Tibial artery (tissue), 4 donors: ENCODE data around the gene RPAP2.
"Not testable (repeated sequence)": the region's sequence is repeated elsewhere in the genome, so short reads cannot be mapped to it uniquely, and the experiment has no call there.

Experiments
- DNase-seq, 2 donors: peaks; one replicate each; pipeline ENCODE4 v3.0.0-alpha.2; 2019
- H3K27ac ChIP-seq, 2 donors: fragments of 200-600 bp; sonication (generic) in 1 of 2; 1 replicate in 1 of 2; 2 replicates in 1 of 2; pipeline ENCODE4 v1.5.1; 2018 to 2019; ENCODE audit warnings: mild to moderate bottlenecking in 1 of 2
- H3K27me3 ChIP-seq, 2 donors: fragments of 200-600 bp; sonication (generic) in 1 of 2; one replicate each; pipeline versions ENCODE4 v1.5.1 to v1.6.0; 2016 to 2019
- H3K36me3 ChIP-seq, 3 donors: fragments of 200-600 bp; sonication (generic) in 2 of 3; one replicate each; pipeline ENCODE4 v1.5.1; 2016 to 2019; ENCODE audit warnings: mild to moderate bottlenecking in 2 of 3
- H3K4me1 ChIP-seq, 4 donors: fragments of 200-600 bp; sonication (generic) in 2 of 4; 1 replicate in 3 of 4; 2 replicates in 1 of 4; pipeline ENCODE4 v1.5.1; 2016 to 2019
- H3K4me3 ChIP-seq, 2 donors: fragments of 200-600 bp; sonication (generic) in 1 of 2; 1 replicate in 1 of 2; 2 replicates in 1 of 2; pipeline ENCODE4 v1.5.1; 2018 to 2019; ENCODE audit warnings: mild to moderate bottlenecking in 2 of 2
- H3K9me3 ChIP-seq, 3 donors: fragments of 200-600 bp; sonication (generic) in 1 of 3; one replicate each; pipeline ENCODE4 v1.5.1; 2016 to 2019
- intact Hi-C: fragments of 100-400 bp; cut with DNase I; formaldehyde crosslinking; loops from one replicate; pipeline ENCODE4 v1.15.0; 2023; ENCODE audit warnings: low total_unique reads
- TF ChIP-seq, protein P1 (sequence below), 2 experiments: fragments of 200-600 bp in 1 of 2; fragments of 450-650 bp in 1 of 2; IDR thresholded peaks; one replicate each; pipeline ENCODE4 v1.5.1; 2017 to 2019; ENCODE audit warnings: antibody characterized with exemption in 2 of 2, mild to moderate bottlenecking in 1 of 2, moderate library complexity in 1 of 2

Gene RPAP2

DNA sequence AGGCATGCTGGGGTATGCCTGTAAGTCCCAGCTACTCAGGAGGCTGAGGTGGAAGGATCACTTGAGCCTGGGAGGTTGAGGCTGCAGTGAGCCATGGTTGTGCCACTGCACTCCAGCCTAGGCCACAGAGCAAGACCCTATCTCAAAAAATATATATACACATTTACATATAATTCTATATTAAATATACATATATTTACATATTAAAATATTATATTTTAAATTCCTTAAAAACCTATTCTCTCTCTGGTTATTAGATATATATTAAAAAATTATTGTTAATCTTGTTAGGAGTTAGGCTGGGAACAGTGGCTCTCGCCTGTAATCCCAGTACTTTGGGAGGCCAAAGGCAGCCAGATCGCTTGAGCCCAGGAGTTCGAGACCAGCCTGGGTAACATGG lies 22.8 kb upstream of the RPAP2 start:
- Histone ChIP-seq H3K36me3 (peaks cover 14 to 65% (median 26%) of the 10 kb centered on the region in 3 donors), H3K9me3 (no peaks in the 10 kb centered on the region), H3K27ac (no peak overlapping the region), H3K4me3 (no peak overlapping the region), H3K27me3 (no peaks in the 10 kb centered on the region), H3K4me1 (no peaks in the 10 kb centered on the region)
- no peak for DNase-seq
- TF ChIP-seq, protein P1, sequence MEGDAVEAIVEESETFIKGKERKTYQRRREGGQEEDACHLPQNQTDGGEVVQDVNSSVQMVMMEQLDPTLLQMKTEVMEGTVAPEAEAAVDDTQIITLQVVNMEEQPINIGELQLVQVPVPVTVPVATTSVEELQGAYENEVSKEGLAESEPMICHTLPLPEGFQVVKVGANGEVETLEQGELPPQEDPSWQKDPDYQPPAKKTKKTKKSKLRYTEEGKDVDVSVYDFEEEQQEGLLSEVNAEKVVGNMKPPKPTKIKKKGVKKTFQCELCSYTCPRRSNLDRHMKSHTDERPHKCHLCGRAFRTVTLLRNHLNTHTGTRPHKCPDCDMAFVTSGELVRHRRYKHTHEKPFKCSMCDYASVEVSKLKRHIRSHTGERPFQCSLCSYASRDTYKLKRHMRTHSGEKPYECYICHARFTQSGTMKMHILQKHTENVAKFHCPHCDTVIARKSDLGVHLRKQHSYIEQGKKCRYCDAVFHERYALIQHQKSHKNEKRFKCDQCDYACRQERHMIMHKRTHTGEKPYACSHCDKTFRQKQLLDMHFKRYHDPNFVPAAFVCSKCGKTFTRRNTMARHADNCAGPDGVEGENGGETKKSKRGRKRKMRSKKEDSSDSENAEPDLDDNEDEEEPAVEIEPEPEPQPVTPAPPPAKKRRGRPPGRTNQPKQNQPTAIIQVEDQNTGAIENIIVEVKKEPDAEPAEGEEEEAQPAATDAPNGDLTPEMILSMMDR (IDR thresholded peaks at IDR 0.05) = no peak
- intact Hi-C loops = no loop called here

DNA sequence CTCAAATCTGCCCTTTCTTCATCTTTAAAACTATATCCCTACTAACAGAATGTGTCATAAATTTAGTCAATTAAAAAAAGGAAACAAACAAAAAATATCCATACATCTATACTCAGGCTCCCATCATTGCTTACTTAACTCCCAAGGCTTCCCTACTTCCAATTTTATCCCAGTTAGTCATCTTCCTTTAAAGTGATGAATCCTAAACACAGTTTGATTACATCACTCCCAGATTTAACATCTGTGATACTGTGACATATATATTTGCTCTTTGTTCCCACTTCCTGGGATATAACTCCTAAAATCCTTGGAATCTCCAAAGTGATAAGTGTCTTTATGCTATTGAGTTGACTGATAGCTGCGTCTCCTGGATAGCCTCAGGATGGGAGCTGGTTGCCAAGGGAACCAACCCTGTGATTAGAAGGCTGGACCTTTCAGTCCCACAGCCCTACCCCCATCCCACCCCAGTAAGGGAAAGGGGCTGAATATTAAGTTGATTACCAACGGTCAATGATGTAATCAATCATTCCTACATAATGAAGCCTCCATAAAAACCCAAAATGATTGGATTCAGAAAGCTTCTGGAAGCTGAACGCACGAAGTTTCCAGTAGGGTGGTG lies 21.6 kb upstream of the RPAP2 start:
- H3K27me3 ChIP-seq = no peaks in the 10 kb centered on the region
- peaks cover 14 to 69% (median 22%) of the 10 kb centered on the region in 3 donors for H3K36me3 ChIP-seq
- intact Hi-C loops = no loop called here

DNA sequence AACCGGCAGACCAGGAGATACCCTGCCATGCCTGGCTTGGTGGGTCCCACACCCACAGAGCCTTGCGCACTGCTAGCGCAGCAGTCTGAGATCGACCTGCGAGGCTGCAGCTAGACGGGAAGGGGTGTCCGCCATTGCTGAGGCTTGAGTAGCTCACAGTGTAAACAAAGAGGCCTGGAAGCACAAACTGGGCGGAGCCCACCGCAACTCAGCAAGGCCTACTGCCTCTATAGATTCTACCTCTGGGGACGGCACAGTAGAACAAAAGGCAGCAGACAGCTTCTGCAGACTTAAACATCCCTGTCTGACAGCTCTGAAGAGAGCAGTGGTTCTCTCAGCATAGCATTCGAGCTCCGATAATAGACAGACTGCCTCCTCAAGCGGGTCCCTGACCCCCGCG lies 19.1 kb upstream of the RPAP2 start:
- H3K4me1 ChIP-seq, H3K4me3 ChIP-seq, DNase-seq, intact Hi-C loops, H3K9me3 ChIP-seq, H3K27me3 ChIP-seq, H3K27ac ChIP-seq: not testable (repeated sequence)
- peaks cover 14 to 65% (median 17%) of the 10 kb centered on the region in 3 donors for H3K36me3 ChIP-seq

More for the DNA sequence above, 21.6 kb upstream of the RPAP2 start:
- no peaks in the 10 kb centered on the region for H3K9me3 ChIP-seq
- DNase-seq = no peak
- no peak overlapping the region for H3K27ac ChIP-seq
- H3K4me3 ChIP-seq = no peak overlapping the region
- no peaks in the 10 kb centered on the region for H3K4me1 ChIP-seq
- TF ChIP-seq, protein P1 (IDR thresholded peaks at IDR 0.05) = no peak

DNA sequence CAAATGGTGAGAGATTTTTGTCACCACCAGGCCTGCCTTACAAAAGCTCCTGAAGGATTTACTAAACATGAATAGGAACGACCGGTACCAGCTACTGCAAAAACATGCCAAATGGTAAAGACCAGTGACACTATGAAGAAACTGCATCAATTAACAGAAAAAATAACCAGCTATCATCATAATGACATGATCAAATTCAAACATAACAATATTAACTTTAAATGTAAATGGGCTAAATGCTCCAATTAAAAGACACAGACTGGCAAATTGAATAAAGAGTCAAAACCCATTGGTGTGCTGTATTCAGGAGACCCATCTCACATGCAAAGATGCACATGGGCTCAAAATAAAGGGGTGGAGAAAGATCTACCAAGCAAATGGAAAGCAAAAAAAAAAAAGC lies 17.4 kb upstream of the RPAP2 start:
- H3K9me3 ChIP-seq, H3K27me3 ChIP-seq, H3K4me1 ChIP-seq, H3K4me3 ChIP-seq, H3K27ac ChIP-seq, DNase-seq, intact Hi-C loops: not testable (repeated sequence)
- H3K36me3 ChIP-seq = peaks cover 15 to 56% (median 19%) of the 10 kb centered on the region in 3 donors

DNA sequence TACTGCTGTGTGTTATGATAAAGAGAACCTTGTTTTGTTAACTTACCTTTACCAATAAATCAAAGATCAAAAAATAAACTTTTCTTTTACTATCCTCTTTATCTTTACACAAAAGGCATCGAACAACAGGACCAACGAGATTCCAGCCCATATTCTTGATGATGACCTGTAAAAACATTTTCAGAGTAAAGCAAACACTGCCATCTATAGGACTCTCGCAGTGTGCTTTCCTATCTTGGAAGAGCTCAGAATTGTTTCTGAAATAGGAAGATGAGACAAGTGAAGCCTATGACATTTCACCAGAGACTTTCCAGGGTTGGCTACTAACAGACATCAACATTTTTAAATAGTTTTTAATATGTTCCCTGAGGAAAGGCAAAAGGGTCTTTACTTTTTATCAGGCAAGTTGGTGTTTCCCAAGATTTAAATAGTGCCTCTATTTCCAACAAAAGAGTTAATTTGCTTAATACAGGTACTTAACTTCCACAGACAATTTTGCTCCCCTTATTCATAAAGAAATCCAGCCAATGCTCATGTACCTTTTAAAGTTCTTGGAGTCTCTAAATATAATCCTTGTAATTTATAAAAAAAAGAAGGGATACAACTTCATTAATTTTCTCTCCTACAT lies 7.4 kb upstream of the RPAP2 start:
- Histone ChIP-seq H3K4me1 (no peaks in the 10 kb centered on the region), H3K27ac (no peak overlapping the region), H3K27me3 (no peaks in the 10 kb centered on the region), H3K36me3 (peaks cover 20 to 57% (median 23%) of the 10 kb centered on the region in 3 donors), H3K4me3 (no peak overlapping the region), H3K9me3 (no peaks in the 10 kb centered on the region)
- DNase-seq = no peak
- TF ChIP-seq, protein P1 (IDR thresholded peaks at IDR 0.05) = peak in 1 of 2 experiments; percentile 39
- intact Hi-C loops = no loop called here

DNA sequence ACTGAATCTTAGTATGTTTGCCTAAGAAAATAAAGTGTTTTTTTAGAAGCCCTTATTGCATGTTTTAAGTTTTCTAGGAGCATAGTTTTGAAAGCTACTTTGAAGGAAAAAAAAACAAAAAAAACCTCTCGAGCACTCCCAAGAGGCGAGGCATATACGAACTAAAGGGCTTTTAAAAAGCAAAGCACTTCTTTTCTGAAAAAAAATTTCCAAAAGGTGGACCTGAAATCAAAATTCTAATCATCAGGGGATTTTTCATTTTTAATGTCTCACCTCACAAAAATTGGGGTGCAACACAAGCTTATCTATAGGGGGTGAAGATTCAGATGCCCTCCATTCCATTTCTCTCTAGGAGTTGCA lies 666 bp upstream of the RPAP2 start:
- Histone ChIP-seq H3K36me3 (peaks cover 0 to 21% (median 0%) of the 10 kb centered on the region in 3 donors), H3K4me3 (peak overlapping the region; percentile 77 to 98), H3K4me1 (peaks cover 0 to 15% (median 11%) of the 10 kb centered on the region in 4 donors), H3K9me3 (no peaks in the 10 kb centered on the region), H3K27ac (peak overlapping the region; percentile 87 to 95), H3K27me3 (no peaks in the 10 kb centered on the region)
- DNase-seq = no peak
- TF ChIP-seq, protein P1 (IDR thresholded peaks at IDR 0.05) = peak in 1 of 2 experiments; percentile 9
- intact Hi-C loops = no loop called here
